ENCODE data around the gene FUT3. TPM values are rescaled to one million over a fixed set of nuclear protein-coding genes. Genes with fewer than 3 reads are reported as not detected.
"Not testable (repeated sequence)": the region's sequence is repeated elsewhere in the genome, so short reads cannot be mapped to it uniquely, and the experiment has no call there.

FUT3 gene
- total RNA-seq, 2 experiments from 2014 or later, result 0.61 to 0.85 TPM

- Histone ChIP-seq H3K4me1 (ENCODE audit: insufficient read depth, low read length) (no peaks in the 10 kb centered on the region), H3K9me3 (ENCODE audit: control insufficient read depth in 1 of 2, insufficient read depth in 1 of 2, low read length in 2 of 2) (no peaks in the 10 kb centered on the region), H3K27me3 (ENCODE audit: control insufficient read depth in 1 of 2, insufficient read depth in 2 of 2, low read length in 2 of 2) (no peaks in the 10 kb centered on the region), H3K4me3 (ENCODE audit: low read length) (no peak overlapping the region), H3K36me3 (ENCODE audit: insufficient read depth, low read length) (no peaks in the 10 kb centered on the region), H3K27ac (ENCODE audit: low read depth in 1 of 2, low read length in 2 of 2) (no peak overlapping the region)
- Mint-ChIP-seq H3K27ac (no peak overlapping the region), H3K4me1 (ENCODE audit: low read depth) (no peaks in the 10 kb centered on the region), H3K36me3 (ENCODE audit: low read depth) (no peaks in the 10 kb centered on the region), H3K27me3 (no peaks in the 10 kb centered on the region), H3K9me3 (no peaks in the 10 kb centered on the region), H3K4me3 (no peak overlapping the region)
- POLR2A ChIA-PET, result interaction anchor here (0.8 kb wide), 1 partner anchor 31 kb away, joined by 3 read pairs; no protein-coding TSS in a partner anchor
- DNase-seq (no peak), ATAC-seq (ENCODE audit: poor library complexity) (no peak)
- TF ChIP-seq, protein P1, sequence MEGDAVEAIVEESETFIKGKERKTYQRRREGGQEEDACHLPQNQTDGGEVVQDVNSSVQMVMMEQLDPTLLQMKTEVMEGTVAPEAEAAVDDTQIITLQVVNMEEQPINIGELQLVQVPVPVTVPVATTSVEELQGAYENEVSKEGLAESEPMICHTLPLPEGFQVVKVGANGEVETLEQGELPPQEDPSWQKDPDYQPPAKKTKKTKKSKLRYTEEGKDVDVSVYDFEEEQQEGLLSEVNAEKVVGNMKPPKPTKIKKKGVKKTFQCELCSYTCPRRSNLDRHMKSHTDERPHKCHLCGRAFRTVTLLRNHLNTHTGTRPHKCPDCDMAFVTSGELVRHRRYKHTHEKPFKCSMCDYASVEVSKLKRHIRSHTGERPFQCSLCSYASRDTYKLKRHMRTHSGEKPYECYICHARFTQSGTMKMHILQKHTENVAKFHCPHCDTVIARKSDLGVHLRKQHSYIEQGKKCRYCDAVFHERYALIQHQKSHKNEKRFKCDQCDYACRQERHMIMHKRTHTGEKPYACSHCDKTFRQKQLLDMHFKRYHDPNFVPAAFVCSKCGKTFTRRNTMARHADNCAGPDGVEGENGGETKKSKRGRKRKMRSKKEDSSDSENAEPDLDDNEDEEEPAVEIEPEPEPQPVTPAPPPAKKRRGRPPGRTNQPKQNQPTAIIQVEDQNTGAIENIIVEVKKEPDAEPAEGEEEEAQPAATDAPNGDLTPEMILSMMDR (IDR thresholded peaks at IDR 0.05), result no peak
- intact Hi-C loops (cut with DNase I, micrococcal nuclease), result no loop called here
- CTCF ChIA-PET, result no interaction called here
These were observed 6.5 kb downstream of the FUT3 start for GRCh38 chr19:5844456-5845433.

DNA sequence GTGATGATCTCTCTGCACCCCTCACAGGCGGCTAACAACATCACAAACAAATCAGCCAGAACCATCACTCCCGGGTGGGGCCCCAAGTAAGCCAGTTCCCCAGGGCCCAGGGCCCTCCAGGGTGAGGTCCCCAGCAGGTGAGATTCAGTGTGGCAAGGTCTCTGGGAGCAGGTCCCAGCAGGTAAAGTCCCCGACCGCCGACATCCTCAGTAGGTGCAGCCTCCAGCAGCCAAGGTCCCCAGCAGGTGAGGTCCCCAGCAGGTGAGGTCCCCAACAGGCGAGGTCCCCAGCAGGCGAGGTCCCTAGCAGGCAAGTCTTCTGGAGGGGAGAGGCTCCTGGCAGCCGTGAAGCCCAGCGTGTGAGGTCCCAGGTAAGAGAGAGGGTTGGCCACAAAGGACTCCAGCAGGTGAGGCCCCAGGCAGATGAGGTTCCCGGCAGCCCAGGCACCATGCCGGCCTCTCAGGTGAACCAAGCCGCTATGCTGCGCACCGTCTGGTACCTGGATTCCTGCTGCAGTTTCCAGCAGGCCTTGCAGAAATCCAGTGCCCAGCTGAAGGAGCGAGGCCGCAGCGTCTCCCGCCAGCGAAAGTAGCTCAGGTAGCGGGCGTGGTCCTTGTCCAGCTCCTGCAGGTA is 7.8 kb downstream of the FUT3 start:
- Histone ChIP-seq H3K9me3 (ENCODE audit: control insufficient read depth in 1 of 2, insufficient read depth in 1 of 2, low read length in 2 of 2) (no peaks in the 10 kb centered on the region), H3K4me1 (ENCODE audit: insufficient read depth, low read length) (no peaks in the 10 kb centered on the region), H3K27me3 (ENCODE audit: control insufficient read depth in 1 of 2, insufficient read depth in 2 of 2, low read length in 2 of 2) (peaks cover 0 to under 1% of the 10 kb centered on the region in 2 experiments), H3K36me3 (ENCODE audit: insufficient read depth, low read length) (no peaks in the 10 kb centered on the region), H3K27ac (ENCODE audit: low read depth in 1 of 2, low read length in 2 of 2) (no peak overlapping the region), H3K4me3 (ENCODE audit: low read length) (no peak overlapping the region)
- H3K9me3 Mint-ChIP-seq, result no peaks in the 10 kb centered on the region
- no peak overlapping the region for H3K4me3 Mint-ChIP-seq
- H3K36me3 Mint-ChIP-seq (ENCODE audit: low read depth), result no peaks in the 10 kb centered on the region
- TF ChIP-seq, protein P1 (IDR thresholded peaks at IDR 0.05), result no peak
- ChIA-PET CTCF (no interaction called here), POLR2A (no interaction called here)
- intact Hi-C loops (cut with DNase I, micrococcal nuclease), result no loop called here
- H3K4me1 Mint-ChIP-seq (ENCODE audit: low read depth), result no peaks in the 10 kb centered on the region
- H3K27ac Mint-ChIP-seq, result no peak overlapping the region
- no peak for DNase-seq
- no peak for ATAC-seq (ENCODE audit: poor library complexity)
- peaks cover 2% of the 10 kb centered on the region for H3K27me3 Mint-ChIP-seq

GRCh38 chr19:5841735-5842111 is 9.5 kb downstream of the FUT3 start:
- H3K4me3 Mint-ChIP-seq; H3K27ac ChIP-seq (ENCODE audit: low read depth in 1 of 2, low read length in 2 of 2); intact Hi-C loops (cut with DNase I, micrococcal nuclease); H3K4me1 ChIP-seq (ENCODE audit: insufficient read depth, low read length); H3K27me3 Mint-ChIP-seq; POLR2A ChIA-PET; H3K4me3 ChIP-seq (ENCODE audit: low read length); H3K4me1 Mint-ChIP-seq (ENCODE audit: low read depth); H3K36me3 Mint-ChIP-seq (ENCODE audit: low read depth); H3K9me3 ChIP-seq (ENCODE audit: control insufficient read depth in 1 of 2, insufficient read depth in 1 of 2, low read length in 2 of 2); H3K27me3 ChIP-seq (ENCODE audit: control insufficient read depth in 1 of 2, insufficient read depth in 2 of 2, low read length in 2 of 2); ATAC-seq (ENCODE audit: poor library complexity); DNase-seq; CTCF ChIA-PET; H3K9me3 Mint-ChIP-seq; H3K27ac Mint-ChIP-seq; H3K36me3 ChIP-seq (ENCODE audit: insufficient read depth, low read length): not testable (repeated sequence)

Measured in CD4-positive, alpha-beta T cell (primary cell).